Measurements from ENCODE around the gene LCN10.

DNA sequence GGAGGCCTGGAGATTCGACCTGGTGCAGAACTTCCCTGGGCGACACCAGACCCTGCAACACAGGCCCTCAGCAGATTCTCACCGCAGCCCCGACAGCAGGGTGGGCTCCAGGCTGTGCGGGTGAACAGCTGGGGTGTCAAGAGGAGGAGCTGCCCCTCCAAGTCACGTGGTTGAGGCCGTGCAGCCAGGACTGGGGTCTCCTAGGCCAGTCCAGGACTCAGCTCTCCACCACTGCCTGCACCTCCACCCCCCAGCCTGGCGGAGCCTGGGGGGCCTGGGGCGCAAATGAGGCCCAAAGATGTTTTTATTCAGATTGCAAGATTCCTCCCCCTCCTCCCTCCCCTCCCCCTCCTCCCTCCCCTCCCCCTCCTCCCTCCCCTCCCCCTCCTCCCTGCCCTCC lies 46.2 kb downstream of the LCN10 start:
- TF ChIP-seq ZNF274 (IDR thresholded peaks at IDR 0.05; ENCODE audit: low read depth, low read length) (no peak), YY1 (IDR thresholded peaks at IDR 0.05; ENCODE audit: insufficient read depth, insufficient read length) (no peak), SUZ12 (IDR thresholded peaks at IDR 0.05; ENCODE audit: extremely low read depth, insufficient read depth, insufficient read length) (no peak)

Data from NT2/D1 (cell line).